GM12874 (cell line): ENCODE data around the gene DRAXIN.

ENCODE experiments used
- CTCF ChIP-seq: IDR thresholded peaks from 2 replicates; pipeline ENCODE4 v1.5.1; 2011; ENCODE audit warnings: low read depth, mild to moderate bottlenecking, control low read depth, low read length, moderate library complexity; ENCODE audit not compliant: insufficient read depth

The DRAXIN gene

DNA sequence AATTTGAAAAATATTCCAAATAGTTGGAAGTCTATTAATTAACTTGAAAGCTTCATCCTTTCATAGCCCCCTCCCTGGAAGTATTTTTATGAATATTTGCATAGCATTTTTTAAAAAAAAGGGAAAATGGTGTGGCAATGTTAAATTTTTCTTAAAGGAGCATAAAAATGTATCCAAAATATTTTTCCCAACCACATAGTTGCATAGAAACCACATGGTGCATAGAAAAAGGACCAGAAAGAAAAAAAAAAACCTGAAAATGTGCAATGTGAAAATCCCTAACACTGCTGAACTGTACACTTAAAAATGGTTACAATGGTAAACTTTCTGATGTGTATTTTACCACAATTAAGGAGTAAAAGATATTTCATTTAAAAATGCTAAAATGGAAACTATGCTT, 78.5 kb downstream of the DRAXIN start:
- TF ChIP-seq CTCF = no peak

DNA sequence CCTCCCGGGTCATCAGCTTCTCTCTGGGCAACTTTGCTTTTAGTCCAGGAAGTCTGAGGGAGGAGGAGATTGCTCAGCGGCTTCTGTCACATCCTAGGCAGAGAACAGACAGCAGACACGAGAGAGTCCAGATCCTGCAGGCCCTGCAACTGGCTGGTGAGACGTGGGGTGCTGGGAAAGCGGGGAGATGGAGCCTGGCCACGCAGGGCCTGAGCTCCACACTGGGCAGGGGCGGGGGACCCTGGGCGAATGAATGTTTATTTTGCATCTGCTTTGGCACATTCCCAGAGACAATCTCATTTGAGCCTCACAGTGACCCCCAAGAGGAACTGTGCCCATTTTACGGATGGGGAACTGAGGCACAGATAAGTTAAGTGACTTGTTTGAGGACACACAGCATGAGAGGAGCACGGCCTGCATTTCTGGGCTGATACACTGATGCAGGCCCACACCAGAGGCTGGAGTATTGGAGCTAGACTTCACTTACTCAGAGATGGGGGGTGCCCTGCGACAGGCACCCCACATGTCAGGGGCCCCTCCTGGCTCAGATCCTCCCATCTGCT, 80.1 kb downstream of the DRAXIN start:
- no peak for TF ChIP-seq CTCF

DNA sequence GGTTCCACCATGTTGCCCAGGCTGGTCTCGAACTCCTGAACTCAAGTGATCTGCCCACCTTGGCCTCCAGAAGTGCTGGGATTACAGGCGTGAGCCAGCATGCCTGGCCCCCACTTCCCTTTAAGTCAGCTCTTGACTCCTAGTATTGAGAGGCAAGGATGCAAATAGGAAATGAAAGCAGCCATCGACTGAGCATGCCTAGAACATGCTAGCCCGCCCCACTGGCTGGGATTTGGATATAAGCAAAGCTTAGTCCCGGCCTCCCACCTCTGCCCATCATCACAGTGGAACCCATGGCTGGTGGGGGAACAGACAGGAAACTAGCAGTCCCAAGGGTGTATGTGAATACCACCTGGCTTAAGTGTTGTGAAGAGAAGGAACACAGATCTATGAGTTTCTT, 80.9 kb downstream of the DRAXIN start:
- TF ChIP-seq CTCF = no peak

GRCh38 chr1:11774753-11775152, 83.2 kb downstream of the DRAXIN start:
- no peak for TF ChIP-seq CTCF
